Neural progenitor cell (in vitro differentiated cells): Measurements from ENCODE around the gene BATF.

Experiments used
- EZH2phosphoT487 ChIP-seq: fragments of 200-600 bp; sonication (generic); IDR thresholded peaks from 2 replicates; pipeline ENCODE4 v1.6.1; 2017; ENCODE audit warnings: antibody characterized with exemption
- TF ChIP-seq, protein P1 (sequence below): fragments of 200-600 bp; sonication (generic); IDR thresholded peaks from 2 replicates; pipeline ENCODE4 v1.5.1; 2017; ENCODE audit warnings: antibody characterized with exemption, mild to moderate bottlenecking

DNA sequence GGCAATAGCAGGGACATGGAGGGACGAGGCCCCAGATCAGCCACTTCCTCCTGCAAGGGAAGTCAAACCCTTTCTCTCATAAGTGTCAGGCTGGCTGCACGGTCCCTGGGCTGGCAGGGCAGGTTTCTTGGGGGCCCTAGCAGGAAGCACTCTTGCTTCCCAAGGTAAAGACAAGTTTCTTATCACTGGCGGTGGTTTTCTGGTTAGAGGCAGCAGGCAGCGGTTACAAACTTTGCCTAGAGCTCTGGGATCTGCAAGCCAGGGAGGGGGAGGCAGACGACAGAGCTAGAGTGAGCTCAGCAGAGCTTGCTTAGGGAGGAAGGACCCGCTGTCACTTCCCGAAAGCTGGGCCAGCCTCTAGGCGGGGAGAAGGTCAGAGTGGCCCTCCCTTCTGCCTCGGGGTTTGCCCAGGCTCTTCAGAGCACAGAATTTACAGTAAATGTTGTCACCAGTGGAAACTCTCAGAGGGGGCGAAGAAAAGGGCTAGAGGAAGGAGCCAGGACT is 20.4 kb downstream of the BATF start:
- no peak for TF ChIP-seq EZH2phosphoT487
- TF ChIP-seq, protein P1, sequence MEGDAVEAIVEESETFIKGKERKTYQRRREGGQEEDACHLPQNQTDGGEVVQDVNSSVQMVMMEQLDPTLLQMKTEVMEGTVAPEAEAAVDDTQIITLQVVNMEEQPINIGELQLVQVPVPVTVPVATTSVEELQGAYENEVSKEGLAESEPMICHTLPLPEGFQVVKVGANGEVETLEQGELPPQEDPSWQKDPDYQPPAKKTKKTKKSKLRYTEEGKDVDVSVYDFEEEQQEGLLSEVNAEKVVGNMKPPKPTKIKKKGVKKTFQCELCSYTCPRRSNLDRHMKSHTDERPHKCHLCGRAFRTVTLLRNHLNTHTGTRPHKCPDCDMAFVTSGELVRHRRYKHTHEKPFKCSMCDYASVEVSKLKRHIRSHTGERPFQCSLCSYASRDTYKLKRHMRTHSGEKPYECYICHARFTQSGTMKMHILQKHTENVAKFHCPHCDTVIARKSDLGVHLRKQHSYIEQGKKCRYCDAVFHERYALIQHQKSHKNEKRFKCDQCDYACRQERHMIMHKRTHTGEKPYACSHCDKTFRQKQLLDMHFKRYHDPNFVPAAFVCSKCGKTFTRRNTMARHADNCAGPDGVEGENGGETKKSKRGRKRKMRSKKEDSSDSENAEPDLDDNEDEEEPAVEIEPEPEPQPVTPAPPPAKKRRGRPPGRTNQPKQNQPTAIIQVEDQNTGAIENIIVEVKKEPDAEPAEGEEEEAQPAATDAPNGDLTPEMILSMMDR = no peak
